HEK293T (cell line): ENCODE measurements around the gene ROPN1L.

Experiments
- BHLHE40 ChIP-seq: fragments of 450-650 bp; IDR thresholded peaks from 2 replicates; pipeline ENCODE4 v1.6.1; 2016; ENCODE audit warnings: mild to moderate bottlenecking, moderate library complexity, borderline replicate concordance
- FOXM1 ChIP-seq: fragments of 450-650 bp; IDR thresholded peaks from 2 replicates; pipeline ENCODE4 v1.6.1; 2017; ENCODE audit warnings: mild to moderate bottlenecking, borderline replicate concordance
- HDGF ChIP-seq: fragments of 450-650 bp; IDR thresholded peaks from 2 replicates; pipeline ENCODE4 v1.6.1; 2017; ENCODE audit warnings: antibody characterized with exemption, borderline replicate concordance
- LEF1 ChIP-seq: fragments of 450-650 bp; IDR thresholded peaks from 2 replicates; pipeline ENCODE4 v1.6.1; 2017; ENCODE audit warnings: mild to moderate bottlenecking, borderline replicate concordance
- SP1 ChIP-seq: fragments of 450-650 bp; IDR thresholded peaks from 2 replicates; pipeline ENCODE4 v1.6.1; 2017
- TF ChIP-seq, protein P1 (sequence below): fragments of 450-650 bp; IDR thresholded peaks from 2 replicates; pipeline ENCODE4 v1.6.1; 2016

DNA sequence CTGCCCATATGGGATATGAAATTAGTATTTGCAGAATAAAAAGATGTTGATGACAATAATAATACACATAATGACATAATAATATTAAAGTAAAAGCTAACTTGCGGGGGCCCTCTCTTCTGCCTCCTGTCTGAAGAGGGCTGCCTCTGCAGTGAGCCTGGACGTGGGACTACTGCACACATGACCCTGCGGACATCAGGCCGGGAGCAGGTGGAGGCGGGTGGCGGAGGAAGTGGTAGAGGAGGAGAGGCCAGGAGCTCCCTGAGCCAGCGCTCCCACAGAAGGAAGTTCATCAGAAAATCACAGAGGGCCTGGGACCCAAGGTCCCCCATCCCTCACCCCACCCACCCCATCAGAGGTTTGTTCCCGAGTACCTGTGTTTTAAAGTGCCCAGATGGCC, 60.5 kb downstream of the ROPN1L start:
- TF ChIP-seq FOXM1 (no peak), HDGF (no peak), BHLHE40 (no peak), SP1 (no peak), LEF1 (no peak)
- TF ChIP-seq, protein P1, sequence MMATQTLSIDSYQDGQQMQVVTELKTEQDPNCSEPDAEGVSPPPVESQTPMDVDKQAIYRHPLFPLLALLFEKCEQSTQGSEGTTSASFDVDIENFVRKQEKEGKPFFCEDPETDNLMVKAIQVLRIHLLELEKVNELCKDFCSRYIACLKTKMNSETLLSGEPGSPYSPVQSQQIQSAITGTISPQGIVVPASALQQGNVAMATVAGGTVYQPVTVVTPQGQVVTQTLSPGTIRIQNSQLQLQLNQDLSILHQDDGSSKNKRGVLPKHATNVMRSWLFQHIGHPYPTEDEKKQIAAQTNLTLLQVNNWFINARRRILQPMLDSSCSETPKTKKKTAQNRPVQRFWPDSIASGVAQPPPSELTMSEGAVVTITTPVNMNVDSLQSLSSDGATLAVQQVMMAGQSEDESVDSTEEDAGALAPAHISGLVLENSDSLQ = no peak
